Measurements from ENCODE around the gene AFAP1L2.

AFAP1L2 gene

GRCh38 chr10:114404171-114405010 is at the start of gene AFAP1L2:
AFAP1L2 (minus strand) TSS chr10:114404502; CDS start chr10:114404455, 47 bp downstream.
- FAIRE-seq, result no peak

GRCh38 chr10:114453576-114453975 is 49.3 kb upstream of the AFAP1L2 start:
- no peak for FAIRE-seq

- FAIRE-seq, result no peak
Observed at GRCh38 chr10:114448897-114449296, 44.6 kb upstream of the AFAP1L2 start.

- FAIRE-seq, result no peak
Observed at GRCh38 chr10:114445332-114445731, 41.0 kb upstream of the AFAP1L2 start.

GRCh38 chr10:114444819-114445218 is 40.5 kb upstream of the AFAP1L2 start:
- no peak for FAIRE-seq

GRCh38 chr10:114442091-114442630 is 37.9 kb upstream of the AFAP1L2 start:
- FAIRE-seq, result no peak

- FAIRE-seq, result no peak
Observed at GRCh38 chr10:114441107-114441506, 36.8 kb upstream of the AFAP1L2 start.

GRCh38 chr10:114437473-114438292 is 33.4 kb upstream of the AFAP1L2 start:
- no peak for FAIRE-seq

- no peak for FAIRE-seq
Observed at GRCh38 chr10:114436941-114437340, 32.6 kb upstream of the AFAP1L2 start.

GRCh38 chr10:114432566-114433093 is 28.3 kb upstream of the AFAP1L2 start:
- FAIRE-seq, result no peak

- FAIRE-seq, result no peak
Observed at GRCh38 chr10:114431414-114432135, 27.3 kb upstream of the AFAP1L2 start.

- no peak for FAIRE-seq
Observed at GRCh38 chr10:114430688-114431413, 26.5 kb upstream of the AFAP1L2 start.

GRCh38 chr10:114429581-114430335 is 25.5 kb upstream of the AFAP1L2 start:
- no peak for FAIRE-seq

- no peak for FAIRE-seq
Observed at GRCh38 chr10:114427124-114427852, 23.0 kb upstream of the AFAP1L2 start.

- no peak for FAIRE-seq
Observed at GRCh38 chr10:114426476-114426875, 22.2 kb upstream of the AFAP1L2 start.

GRCh38 chr10:114420811-114421485 is 16.6 kb upstream of the AFAP1L2 start:
- FAIRE-seq, result no peak

- FAIRE-seq, result no peak
Observed at GRCh38 chr10:114418109-114418508, 13.8 kb upstream of the AFAP1L2 start.

GRCh38 chr10:114412907-114413797 is 8.8 kb upstream of the AFAP1L2 start:
- FAIRE-seq, result no peak

- FAIRE-seq, result no peak
Observed at GRCh38 chr10:114408968-114409444, 4.7 kb upstream of the AFAP1L2 start.
